Tongue (tissue), 2 donors: ENCODE results near the gene CD276. TPM values are rescaled to one million over a fixed set of nuclear protein-coding genes. Genes with fewer than 3 reads are reported as not detected.
A peak's percentile ranks its signal among the peaks of the same experiment; 100 is the strongest.
"Not testable (repeated sequence)": the region's sequence is repeated elsewhere in the genome, so short reads cannot be mapped to it uniquely, and the experiment has no call there.

Source experiments
- DNase-seq: peaks from one replicate; pipeline ENCODE4 v3.0.0-alpha.2; 2015
- total RNA-seq: library from RNA; depleted of rRNA; stranded (reverse); fragments of >200 nt; gene quantifications from one replicate; pipeline ENCODE4 v1.2.3, GENCODE V29; 2014

The CD276 gene
- total RNA-seq, 1 donor from 2014 or later = 85.4 TPM

DNA sequence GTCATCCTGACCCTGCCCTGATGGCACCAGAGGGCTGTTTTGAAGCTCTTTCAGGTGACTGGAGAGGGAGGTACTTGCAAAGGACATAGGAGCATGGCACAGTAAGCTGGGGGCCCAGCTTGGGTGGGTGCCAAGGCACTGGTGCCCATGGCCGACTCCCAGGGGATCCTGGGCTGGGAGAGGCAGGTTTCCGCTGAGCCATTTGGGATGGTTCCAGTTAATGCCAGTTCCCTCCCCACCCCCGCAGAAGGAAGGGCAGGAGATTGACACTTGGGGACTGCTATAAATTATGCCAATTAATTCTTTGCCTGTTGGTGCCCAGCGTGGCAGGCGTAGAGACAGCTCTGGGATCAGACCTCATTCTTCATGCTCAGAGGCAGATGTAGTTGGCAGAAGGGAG lies 26.1 kb downstream of the CD276 start:
- DNase-seq = no peak

DNA sequence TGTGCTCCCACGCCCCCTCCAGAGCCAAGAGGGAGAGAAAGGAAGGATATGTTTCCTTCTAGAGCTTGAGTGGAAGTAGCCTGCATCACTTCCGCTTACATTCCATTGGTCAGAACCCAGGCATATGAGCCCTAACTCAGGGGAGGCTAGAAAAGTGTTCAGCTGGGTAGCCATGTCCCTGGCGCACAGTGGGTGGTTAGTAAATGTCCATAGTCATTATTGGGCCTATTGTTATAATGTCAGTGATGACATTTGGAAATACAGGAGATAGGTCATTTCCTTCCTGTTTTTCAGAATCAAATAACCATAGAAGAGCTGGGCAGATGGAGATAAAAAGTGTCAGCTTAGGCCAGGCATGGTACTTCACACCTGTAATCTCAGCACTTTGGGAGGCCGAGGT lies 27.3 kb downstream of the CD276 start:
- no peak for DNase-seq

DNA sequence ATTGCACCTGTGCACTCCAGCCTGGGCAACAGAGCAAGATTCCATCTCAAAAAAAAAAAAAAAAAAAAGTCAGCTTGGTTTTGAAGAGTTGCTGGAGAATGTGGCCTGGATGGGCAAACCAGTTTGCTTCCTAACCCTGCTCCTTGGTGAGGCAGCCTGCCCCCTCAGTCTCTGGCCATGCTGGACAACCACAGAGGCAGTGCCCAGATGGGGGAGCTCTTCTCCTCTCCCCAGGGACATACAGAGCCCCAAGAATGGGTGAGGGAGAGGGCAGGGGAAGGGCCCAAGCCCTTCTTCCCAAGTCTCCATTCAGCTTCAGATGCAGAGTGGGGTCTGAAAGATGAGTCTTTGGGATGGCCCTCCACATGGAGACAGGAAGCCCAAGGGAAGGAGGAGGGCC lies 27.9 kb downstream of the CD276 start:
- DNase-seq = no peak

DNA sequence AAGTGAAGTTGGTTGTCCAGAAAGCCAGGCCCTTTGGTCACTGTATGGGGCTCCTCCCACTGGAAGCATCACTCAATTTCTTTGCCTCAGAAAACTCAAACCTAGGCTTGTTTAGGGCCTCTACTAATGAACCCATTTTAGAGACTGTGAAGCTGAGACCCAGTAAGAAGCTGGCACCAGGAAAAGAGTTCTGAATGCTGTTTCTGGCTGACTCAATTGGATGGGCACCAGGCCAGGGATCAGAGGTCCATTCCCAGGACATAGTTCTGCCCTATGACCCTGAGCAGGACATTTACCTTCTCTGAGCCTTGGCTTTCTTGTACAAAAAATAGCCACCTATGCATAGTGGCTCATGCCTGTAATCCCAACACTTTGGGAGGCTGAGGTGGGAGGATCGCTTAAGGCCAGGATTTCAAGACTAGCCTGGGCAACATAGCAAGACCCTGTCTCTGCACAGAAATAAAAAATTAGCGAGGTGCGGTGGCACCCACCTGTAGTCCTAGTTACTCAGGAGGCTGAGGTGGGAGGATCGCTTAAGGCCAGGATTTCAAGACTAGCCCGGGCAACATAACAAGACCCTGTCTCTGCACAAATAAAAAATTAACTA lies 30.6 kb downstream of the CD276 start:
- DNase-seq = no peak

DNA sequence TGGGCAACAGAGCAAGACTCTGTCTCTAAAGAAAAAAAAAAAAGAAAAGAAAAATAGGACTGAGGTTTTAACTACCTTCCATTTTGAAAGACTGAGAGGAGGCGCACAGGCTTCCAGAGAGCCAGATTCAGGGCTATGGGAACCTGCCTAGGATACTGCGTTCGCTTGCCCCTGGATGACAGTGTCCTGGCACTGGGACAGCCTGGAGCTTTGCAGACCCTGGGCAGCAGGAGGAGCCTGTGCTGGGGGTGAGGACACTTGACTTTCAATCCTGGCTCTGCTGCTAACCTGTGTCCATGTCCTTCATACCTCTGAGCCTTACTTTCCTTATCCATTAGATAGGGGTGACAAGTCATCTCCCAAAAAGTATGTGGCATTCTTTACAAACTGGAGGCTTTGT lies 31.2 kb downstream of the CD276 start:
- DNase-seq = no peak

DNA sequence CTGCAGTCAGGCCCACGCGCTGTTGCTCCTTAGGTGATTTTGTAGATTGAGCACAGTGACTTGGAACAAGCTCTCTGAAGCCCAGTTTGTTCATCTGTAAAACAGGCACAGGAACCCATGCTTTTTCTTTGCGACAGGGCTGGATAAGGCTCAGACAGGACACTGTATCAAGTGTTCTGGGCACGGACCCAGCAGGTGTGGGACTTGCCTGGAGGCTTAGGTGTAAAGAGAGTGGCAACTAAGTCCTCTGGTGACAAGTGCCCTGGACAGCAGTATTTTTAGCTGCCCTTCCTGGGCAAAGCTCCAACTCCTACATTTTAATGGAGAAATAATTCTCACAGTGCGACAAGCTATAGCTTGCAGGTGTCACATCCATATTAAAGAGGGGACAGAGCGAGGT lies 32.2 kb downstream of the CD276 start:
- no peak for DNase-seq

DNA sequence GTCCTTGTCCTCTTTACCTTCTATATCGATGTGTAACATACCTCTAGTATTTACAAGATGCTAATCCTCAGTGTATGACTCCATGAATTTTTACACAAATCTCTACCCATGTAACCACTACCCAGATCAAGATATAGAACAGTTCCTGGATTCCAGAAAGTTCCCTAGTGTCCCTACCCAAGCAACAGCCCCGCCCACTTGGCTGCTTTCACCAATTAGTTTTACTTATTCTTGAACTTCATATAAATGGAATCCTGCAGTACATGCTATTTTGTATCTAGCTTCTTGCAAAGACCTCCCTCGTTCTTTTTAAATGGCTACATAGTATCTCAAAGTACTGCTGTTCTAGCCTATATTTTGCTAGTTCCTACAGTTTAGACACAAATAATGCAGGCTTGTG lies 33.0 kb downstream of the CD276 start:
- DNase-seq = no peak

DNA sequence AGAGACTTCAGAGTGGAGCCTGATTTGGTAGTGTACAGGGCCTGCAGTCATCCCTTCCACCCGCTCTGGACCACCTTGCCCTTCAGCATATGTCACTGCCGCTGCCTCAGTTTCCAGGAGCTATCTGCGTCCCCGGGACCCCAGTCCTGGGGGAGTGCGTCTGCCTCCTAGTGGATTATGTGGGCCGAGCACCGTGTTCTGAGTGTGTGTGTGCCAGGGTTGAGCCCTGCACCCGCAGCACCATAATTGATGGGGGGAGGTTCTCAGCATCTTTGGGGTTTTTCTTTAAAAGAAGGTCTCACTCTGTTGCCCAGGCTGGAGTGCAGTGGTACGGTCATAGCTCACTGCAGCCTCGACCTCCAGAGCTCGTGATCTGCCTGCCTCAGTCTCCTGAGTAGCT lies 33.6 kb downstream of the CD276 start:
- no peak for DNase-seq

DNA sequence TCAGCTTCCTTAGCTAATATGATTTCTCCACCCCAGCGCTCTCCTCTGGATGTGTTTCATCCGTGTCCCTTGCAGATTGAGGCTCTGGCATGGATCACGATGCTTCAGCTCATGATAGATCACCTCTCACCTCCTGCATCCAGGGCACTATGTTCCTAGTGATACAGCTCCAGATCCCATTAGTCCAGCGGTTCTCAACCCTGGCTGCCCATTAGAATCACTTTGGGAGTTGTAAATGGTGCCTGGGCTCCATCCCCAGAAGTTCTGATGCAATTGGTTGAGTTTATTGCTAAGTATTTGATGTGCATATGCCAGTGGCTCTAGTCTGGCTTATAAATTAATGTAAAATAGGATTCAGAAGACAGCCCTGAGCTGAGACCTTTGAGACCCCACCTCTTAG lies 34.5 kb downstream of the CD276 start:
- no peak for DNase-seq

DNA sequence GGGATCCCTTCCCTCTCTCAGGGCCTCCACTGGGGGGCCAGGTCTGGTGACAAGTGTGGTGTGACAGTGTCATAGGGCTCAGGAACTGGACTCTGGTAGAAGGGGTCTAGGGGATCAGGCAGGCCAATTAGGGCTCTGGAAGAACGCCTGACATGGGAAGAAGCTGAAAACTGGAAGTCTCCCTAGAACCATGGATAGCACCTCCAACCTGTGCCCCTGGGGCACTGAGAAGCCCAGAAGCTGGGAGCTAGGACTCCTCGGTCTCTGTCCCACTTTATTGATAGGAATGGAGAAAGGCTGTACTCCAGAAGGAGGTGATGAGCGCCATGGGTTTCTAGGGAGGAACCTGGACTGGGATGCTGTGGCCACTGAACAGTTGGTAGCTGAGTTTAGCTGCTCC lies 38.2 kb downstream of the CD276 start:
- DNase-seq = no peak

DNA sequence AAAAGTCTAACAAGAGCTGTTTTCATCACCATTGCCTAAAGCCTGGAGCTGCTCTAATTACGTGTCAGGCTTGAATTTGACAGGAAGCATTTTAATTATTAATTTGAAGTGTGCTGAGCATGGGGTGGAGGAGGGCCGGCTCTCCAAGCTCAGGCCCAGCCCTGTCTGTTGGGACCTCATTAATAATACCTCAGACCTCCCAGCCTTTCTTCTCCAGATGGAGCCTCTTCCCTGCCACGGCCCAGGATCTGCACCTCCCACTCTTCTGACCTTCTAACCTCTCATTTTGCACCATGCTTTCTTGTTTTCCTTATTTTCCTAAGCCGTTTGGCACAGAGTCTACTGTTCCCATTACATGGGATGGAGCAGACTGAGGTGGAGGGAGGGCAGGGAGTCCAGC lies 39.0 kb downstream of the CD276 start:
- no peak for DNase-seq

DNA sequence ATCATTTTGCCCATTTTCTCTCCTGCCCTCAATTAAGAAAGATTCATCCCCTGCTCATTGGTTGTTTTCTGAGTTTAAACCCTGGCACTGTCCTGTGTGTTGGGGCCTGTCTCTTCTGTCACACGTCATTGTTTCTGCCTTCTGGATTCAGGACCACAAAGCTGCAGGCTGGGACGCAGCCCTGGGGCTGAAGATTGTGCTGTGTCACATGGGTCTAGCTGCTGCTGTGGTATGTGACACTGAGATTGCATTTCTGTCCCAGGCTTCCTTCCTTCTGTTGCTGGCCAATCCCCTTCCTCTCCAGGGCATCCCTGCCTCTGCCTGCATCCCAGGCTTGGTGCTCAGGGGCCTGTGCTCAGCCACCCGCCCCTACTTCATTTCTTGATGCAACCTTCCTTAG lies 40.0 kb downstream of the CD276 start:
- DNase-seq = no peak

DNA sequence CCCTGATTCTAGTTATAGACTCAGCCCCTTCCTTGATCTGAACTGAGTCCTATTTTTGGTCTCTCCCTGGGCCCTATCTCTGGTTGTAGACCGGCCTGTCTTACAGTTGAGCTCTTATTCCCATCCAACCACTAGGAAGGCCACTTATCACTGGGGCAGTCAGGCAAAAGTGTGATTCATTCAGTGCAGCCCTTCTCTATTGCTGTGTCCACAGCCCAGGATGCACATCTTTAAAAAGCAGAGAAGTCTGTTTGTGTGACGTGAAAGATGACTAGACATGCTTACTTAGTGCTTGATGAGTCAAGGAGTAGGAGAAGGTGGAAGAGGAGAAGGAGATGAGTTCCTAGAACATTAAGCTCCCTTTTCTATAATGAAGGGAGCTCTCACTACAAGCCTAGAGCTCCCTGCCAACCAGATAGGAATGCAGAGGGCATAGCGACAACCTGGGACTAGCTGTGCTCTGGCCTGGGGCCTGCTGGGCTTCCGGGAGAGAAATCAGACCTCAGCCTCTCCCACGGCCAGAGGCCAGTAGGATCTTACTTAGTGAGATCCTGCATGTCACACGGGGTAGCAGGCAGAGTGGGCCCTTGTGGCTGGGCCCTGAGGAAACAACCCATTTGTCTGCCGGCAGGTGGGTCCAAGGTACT lies 43.3 kb downstream of the CD276 start:
- DNase-seq = no peak

DNA sequence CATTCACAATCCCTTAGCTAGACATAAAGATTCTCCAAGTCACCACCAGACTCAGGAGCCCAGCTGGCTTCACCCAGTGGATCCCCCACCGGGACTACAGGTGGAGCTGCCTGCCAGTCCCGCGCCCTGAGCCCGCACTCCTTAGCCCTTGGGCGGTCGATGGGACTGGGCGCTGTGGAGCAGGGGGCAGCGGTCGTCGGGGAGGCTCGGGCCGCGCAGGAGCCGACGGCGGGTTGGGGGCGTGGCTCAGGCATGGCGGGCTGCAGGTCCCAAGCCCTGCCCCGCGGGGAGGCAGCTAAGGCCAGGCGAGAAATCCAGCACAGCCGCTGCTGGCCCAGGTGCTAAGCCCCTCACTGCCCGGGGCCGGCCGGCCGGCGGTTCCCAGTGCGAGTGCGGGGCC lies 47.9 kb downstream of the CD276 start:
- DNase-seq = not testable (repeated sequence)

DNA sequence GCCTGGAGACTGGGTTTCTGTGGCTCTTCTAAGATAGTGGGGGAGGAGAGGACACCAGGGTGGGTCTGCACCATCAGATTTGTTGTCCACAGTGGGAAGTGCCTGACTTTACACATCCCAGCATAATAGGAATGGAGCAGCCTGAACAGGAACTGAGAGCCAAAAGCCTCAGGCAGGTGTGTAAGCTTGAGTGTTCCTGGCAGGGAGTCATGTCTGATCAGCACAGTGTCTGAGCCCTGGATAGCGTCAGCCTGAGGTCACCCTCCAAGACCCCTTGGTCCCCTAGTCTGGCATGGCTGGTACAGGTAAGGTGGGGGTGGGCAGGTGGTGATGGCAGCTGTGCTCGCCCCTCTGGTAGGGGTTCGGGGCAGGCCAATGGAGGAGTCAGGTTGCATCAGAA lies 48.7 kb downstream of the CD276 start:
- no peak for DNase-seq

DNA sequence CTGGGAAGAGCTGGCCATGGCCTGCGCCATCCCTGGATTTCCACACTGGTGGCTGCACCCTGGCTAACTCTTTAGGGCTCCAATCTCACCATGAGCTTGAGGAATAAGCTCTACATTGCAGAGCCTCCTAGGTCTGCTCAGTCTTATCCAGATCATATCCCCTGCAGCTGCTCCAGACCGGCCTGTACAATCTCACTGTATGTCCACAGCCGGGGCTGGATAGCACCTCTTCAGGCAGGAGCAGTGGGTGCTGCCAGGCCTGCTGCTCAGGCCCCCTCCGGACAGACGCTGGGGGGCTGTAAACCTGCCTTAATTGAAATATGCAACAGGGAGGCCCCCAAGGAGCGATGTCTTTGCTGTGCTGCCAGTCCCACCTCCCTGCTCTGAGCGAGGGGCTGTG lies 53.4 kb downstream of the CD276 start:
- no peak for DNase-seq

DNA sequence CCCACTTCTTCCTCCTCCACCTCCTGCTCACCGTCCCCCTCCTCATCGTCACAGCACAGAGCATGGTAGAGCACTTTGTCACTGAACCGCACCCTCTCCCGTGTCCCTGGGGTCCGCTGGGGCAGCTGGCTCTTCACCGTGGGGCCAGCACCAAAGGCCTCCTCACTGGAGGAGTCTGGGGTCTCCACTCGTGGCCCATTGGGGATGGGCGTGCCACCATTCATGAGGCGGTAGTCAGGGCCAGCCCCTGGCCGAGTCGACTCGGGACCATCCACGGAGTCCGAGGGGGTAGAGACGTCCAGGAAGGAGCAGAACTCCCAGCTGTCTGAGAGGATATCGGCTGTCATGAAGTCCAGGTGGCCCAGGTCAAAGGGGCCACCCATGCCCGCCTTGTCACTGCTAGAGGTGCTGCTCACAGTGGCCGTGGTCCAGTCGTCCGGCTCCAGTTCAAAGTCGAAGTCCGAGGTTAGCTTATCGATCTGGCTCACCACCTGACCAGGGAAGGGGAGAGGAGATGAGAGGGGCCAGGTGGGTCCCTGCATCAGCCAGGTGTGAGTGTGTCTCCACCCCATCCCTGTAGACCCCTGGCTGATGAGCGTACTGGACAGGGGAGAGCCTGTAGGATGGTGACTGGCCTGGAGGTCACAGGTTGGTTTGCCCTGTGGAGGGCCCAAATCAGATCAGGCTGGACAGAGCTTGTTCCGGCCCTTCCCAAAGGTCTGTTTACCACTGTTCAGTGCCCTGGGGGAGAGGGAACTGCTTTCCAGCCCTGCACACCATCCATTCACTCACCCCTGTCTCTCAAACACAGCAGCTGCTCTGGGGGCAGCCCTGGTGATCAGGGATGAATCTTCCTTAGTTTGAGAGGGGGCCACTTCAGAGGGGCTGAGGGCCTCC lies 56.2 kb downstream of the CD276 start:
- DNase-seq = no peak

DNA sequence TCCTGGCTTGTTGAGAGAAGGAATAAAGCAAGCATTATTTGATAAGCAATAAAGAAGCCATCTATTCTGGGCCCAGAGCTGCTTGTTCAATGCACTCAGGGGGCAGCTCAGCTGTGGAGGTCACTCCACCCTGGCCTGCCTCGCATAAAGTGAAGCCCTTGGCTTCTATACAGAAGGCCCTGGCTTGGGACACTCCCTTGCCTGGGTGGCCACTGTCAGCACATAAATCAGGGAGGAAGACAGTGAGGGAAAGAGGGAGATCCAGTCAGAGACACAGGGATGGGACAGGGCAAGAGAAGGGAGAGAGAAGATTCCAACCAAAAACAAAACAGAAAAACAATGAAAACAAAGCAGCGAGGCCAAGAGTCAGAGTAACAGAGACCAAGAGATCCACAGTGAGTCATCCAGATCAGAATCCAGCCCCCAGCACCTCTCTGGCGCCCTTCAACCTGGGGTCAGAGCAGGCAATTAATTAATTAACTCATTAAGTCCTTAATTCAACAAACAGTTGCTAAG lies 57.2 kb downstream of the CD276 start:
- DNase-seq = no peak

DNA sequence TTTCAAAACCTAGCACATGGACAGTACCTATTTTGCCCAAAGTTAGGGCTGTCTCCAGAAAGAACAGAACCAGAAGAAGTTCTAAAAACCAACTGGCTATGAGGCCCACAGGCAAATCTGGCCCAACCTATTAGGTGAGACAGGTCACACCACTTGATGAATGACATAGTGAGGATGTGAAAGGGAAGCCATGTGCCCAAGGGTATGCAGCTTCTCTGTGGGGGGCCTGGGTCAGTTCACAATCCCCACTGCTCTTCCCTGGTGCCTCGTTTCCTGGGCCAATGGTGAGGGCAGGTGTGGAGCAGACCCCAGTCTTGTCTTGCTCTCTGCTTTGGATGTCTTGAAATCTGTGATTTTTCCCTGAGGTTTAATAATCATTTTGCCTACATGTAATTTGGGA lies 60.1 kb downstream of the CD276 start:
- no peak for DNase-seq

DNA sequence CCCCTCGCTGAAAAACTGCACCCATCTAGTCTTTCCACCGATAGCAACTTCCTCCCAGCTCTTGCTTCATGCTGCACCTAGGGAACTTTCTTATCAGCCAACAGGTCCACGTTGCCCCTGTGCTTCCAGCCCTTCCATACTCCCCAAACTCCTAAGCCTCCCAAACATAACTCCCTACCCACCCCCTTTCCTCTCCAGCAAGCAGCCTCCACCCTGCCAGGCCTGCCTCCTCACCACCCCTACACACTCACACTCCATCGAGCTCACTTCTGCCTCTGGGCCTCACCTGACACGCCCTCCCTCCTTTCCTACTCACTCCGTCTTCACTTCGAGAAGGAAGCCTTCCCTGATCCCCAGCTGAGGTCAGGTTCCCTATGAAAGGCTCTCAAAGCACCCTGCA lies 60.9 kb downstream of the CD276 start:
- no peak for DNase-seq

DNA sequence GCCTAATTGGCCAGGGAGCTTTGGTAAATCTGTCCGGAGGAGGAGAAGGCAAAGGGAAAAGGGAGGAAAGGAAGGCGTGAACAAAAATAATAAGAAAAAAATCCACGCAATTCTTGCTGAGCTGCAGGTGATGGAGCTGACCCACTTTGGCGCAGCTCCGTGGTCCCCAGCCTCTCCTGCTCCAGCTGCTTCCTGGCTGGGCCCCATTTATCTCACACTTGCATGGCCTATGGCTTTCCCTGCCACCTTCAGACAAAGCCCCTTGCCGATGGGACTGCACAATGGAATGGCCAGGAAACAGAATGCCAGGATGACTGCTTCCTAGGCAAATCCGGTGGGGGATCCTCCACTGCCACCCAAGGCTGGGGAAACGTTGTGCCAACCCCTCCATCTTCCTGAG lies 62.1 kb downstream of the CD276 start:
- DNase-seq = no peak

DNA sequence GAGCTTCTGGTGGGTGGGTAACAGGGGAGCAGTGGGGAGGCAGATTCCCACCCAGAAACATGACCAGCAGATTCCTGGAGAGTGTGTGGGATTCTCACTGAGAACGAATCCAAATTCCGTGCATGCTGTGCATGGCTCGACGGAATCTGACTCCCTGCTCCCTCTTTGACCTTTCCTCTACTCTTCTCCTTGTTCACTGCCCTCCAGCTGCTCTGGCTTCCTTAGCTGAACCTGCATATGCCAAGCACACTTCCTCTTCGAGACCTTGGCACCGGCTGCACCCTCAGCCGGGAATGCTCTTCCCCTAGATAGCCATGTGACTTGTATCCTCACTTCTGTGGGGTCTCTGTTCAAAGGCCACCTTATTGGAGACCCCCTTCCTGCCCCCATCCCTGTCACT lies 62.7 kb downstream of the CD276 start:
- DNase-seq = peak; percentile 41

DNA sequence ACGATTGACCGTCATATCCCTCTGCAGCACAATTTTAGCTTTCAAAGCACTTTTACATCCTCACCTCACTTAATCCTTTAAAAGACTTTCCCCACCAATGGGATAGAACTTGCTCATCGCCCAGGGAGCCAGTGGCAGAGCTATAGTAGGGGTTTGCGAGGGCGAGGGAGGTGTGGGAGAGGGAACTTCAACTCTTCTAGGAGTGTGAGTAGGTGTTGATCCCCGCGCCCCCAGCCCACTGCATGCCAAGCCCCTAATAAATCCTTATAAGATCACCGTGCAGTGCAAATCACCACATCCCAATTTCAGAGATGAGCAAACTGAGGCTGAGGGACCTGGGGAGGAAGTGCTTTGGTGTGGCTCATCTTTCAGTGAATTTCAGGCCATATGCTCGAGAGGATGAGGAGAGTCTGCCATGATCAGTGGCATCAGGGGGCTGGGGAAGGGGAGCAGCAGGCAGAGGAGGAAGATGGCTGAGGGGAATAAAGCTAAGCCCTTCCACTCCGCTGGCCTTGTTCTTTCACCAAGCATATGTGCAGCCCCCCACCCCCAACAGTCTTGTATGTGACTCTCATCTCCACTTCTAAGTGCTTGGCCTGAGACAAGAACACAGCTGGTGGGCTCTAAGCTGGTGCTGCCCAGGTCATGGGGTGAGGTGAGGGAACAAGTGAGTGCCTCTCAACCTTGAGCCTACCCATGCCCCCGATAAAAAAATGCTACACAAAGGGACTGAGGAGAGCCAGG lies 63.8 kb downstream of the CD276 start:
- DNase-seq = no peak
